ENCODE data around the gene PDGFA. TPM values are rescaled to one million over a fixed set of nuclear protein-coding genes. Genes with fewer than 3 reads are reported as not detected.

Gene PDGFA
- total RNA-seq, 1 donor from 2014 or later: 65.6 TPM

DNA sequence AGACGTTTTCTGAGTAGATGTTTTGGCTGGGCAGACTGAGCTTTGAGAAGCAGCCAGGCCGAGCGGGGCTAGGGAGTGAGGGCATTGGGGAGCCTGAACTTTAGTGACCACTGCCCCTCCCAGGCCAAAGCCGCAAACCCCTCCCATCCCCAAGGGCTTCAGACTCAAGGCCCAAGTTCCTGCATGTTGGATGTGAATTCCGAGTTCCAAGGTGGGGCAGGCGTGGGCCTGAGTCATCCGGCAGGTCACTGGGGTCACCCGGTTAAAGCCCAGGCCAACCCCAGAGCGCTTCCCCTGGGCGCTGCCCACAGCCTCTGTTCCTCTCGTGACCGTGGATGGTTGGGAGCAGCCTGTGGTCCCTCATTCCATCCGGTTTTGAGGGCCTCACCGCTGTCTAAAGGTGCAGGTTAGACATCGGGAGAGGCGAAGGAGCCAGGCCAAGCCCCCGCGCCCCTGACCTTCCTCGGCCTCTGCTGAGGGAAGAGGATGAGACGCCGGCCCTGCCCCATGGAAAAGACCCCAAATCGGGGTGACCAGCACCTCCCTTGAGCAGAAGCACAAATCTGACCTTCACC, 6.9 kb upstream of the PDGFA start:
- Histone ChIP-seq H3K27me3 (ENCODE audit: control insufficient read depth, insufficient read depth, low read length) (peaks cover 21% of the 10 kb centered on the region), H3K4me3 (ENCODE audit: low read depth, low read length) (no peak overlapping the region), H3K36me3 (ENCODE audit: control insufficient read depth, insufficient read depth, low read length) (no peaks in the 10 kb centered on the region)
- no peak for DNase-seq (ENCODE audit: low read depth)
- TF ChIP-seq, protein P1, sequence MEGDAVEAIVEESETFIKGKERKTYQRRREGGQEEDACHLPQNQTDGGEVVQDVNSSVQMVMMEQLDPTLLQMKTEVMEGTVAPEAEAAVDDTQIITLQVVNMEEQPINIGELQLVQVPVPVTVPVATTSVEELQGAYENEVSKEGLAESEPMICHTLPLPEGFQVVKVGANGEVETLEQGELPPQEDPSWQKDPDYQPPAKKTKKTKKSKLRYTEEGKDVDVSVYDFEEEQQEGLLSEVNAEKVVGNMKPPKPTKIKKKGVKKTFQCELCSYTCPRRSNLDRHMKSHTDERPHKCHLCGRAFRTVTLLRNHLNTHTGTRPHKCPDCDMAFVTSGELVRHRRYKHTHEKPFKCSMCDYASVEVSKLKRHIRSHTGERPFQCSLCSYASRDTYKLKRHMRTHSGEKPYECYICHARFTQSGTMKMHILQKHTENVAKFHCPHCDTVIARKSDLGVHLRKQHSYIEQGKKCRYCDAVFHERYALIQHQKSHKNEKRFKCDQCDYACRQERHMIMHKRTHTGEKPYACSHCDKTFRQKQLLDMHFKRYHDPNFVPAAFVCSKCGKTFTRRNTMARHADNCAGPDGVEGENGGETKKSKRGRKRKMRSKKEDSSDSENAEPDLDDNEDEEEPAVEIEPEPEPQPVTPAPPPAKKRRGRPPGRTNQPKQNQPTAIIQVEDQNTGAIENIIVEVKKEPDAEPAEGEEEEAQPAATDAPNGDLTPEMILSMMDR (IDR thresholded peaks at IDR 0.05; ENCODE audit: insufficient read depth, low read length, poor library complexity, severe bottlenecking): no peak

DNA sequence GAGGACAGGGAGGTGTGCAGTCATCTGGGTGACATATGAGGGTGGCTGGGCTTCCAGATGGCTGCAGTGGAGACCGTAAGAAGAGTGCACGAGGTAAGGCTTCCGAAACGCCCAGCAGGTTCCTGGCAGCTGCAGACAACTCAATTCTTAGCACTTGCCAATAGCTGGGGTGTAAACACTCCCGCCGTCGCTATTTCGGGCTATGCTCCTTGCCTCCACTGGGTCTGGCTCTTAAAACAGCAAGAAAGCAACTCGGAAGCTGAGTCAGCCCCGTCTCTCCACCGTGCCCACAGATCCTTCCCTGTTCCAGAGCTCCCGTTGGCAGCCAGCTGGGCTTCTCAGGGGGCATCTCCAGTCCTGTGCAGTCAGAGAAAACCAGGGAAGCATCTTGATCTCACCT, 6.1 kb upstream of the PDGFA start:
- DNase-seq (ENCODE audit: low read depth): no peak

DNA sequence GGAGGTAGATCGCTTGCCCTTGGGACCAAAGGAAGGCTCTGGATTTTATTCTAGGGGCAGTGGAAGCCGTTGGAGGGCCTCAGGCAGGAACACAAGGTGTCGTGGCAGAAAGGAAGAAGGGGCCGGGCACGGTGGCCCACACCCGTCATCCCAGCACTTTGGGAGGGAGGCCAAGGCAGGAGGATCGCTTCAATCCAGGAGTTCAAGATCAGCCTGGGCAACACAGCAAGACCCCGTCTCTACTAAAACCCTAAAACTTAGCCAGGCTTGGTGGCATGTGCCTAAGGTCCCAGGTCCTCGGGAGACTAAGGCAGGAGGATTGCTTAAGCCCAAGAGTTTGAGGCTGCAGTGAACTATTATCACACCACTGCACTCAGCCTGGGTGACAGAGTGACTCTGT, 5.2 kb upstream of the PDGFA start:
- Histone ChIP-seq H3K27me3 (ENCODE audit: control insufficient read depth, insufficient read depth, low read length) (peaks cover 30% of the 10 kb centered on the region), H3K4me3 (ENCODE audit: low read depth, low read length) (no peak overlapping the region), H3K36me3 (ENCODE audit: control insufficient read depth, insufficient read depth, low read length) (no peaks in the 10 kb centered on the region)
- TF ChIP-seq, protein P1 (IDR thresholded peaks at IDR 0.05; ENCODE audit: insufficient read depth, low read length, poor library complexity, severe bottlenecking): no peak
- DNase-seq (ENCODE audit: low read depth): no peak

More for the DNA sequence above, 6.1 kb upstream of the PDGFA start:
- Histone ChIP-seq H3K36me3 (ENCODE audit: control insufficient read depth, insufficient read depth, low read length) (no peaks in the 10 kb centered on the region), H3K27me3 (ENCODE audit: control insufficient read depth, insufficient read depth, low read length) (peaks cover 28% of the 10 kb centered on the region), H3K4me3 (ENCODE audit: low read depth, low read length) (no peak overlapping the region)
- TF ChIP-seq, protein P1 (IDR thresholded peaks at IDR 0.05; ENCODE audit: insufficient read depth, low read length, poor library complexity, severe bottlenecking): no peak

DNA sequence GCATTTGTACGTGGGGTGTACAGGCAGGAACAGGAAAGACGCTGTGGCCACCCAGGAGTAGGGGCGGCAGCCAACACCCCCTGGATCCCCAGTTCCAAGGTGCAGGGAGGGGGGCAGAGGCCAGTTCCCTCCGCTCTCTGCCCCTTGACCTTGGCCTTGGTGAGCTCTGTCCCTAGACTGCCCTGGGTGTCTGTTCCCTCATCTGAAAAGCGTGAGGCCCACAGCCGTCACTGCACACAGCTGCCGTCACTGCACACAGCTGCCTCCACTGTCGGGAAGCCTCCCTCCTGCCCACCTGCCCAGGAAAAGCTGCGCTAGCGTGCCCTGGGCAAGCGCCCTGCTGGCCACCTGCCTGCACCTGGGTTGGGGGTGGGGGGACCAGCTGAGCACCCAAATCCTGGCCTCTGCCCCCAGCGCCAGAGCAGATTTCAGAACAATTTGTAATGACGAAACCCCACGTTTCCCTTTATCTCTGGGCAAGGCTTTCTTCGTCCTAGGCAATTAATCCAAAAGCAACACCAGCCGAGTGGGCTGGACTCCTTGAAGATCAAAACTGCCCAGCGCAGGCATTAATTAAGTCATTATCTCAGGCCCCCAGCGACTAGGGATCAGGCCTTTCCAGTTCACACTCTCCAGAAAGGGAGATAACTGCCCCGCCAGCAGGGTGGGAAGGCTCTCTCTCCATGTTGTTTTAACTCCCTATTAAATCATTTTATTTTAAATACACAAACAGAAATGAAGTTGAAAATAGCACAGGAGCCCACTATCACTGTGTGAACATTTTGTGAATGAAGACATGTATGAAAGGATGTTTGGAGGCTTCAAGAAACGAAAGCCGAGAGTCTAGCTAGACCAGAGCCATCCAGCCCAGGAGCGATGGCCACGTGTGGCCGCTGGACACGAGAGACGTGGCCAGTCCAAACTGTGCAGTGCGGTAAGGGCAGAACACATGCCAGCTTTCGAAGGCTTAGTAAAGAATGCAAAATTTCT, 4.0 kb upstream of the PDGFA start:
- TF ChIP-seq, protein P1 (IDR thresholded peaks at IDR 0.05; ENCODE audit: insufficient read depth, low read length, poor library complexity, severe bottlenecking): no peak
- peaks cover 30% of the 10 kb centered on the region for H3K27me3 ChIP-seq (ENCODE audit: control insufficient read depth, insufficient read depth, low read length)
- no peak overlapping the region for H3K4me3 ChIP-seq (ENCODE audit: low read depth, low read length)
- H3K36me3 ChIP-seq (ENCODE audit: control insufficient read depth, insufficient read depth, low read length): no peaks in the 10 kb centered on the region
- no peak for DNase-seq (ENCODE audit: low read depth)

DNA sequence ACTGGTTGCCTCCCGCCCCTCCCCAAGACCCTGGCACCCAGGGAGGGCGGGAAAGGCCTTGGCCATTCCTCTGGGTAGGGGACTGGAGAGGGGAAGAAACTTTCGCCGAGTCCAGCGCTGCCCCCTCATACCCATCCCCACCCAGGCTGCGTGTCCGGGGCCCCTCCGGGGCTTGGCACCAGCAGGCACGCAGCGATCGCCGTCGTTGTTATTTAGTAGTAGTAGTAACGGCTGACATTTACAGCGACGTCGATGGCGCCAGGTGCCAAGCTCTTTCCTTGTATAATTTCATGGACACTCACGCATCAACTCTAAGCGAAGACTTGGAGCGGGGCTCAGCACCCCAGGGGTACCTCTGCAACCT, 3.3 kb upstream of the PDGFA start:
- DNase-seq (ENCODE audit: low read depth): no peak
- TF ChIP-seq, protein P1 (IDR thresholded peaks at IDR 0.05; ENCODE audit: insufficient read depth, low read length, poor library complexity, severe bottlenecking): no peak
- peaks cover 30% of the 10 kb centered on the region for H3K27me3 ChIP-seq (ENCODE audit: control insufficient read depth, insufficient read depth, low read length)
- no peaks in the 10 kb centered on the region for H3K36me3 ChIP-seq (ENCODE audit: control insufficient read depth, insufficient read depth, low read length)
- H3K4me3 ChIP-seq (ENCODE audit: low read depth, low read length): no peak overlapping the region
